ENCODE data around the gene HDAC11. TPM values are rescaled to one million over a fixed set of nuclear protein-coding genes. Genes with fewer than 3 reads are reported as not detected.
A peak's percentile ranks its signal among the peaks of the same experiment; 100 is the strongest.
"Not testable (repeated sequence)": the region's sequence is repeated elsewhere in the genome, so short reads cannot be mapped to it uniquely, and the experiment has no call there.

The HDAC11 gene
- total and polyA plus RNA-seq, 9 of the 15 experiments (the other 6 are each of a cell fraction or from before 2014, with no cell fraction given): 0.60 to 6.0 (median 4.5) TPM

- CTCF ChIA-PET (ENCODE audit: low intra/inter-chr PET ratio): no interaction called here
- Histone ChIP-seq H2AFZ (ENCODE audit: low read depth, low read length) (no peak overlapping the region), H3K9me3 (replicated peaks; ENCODE audit: control insufficient read depth, insufficient read depth, low read depth, low read length) (no peaks in the 10 kb centered on the region)
Observed at GRCh38 chr3:13521309-13521708, 41.2 kb downstream of the HDAC11 start.

GRCh38 chr3:13521749-13522148, 41.6 kb downstream of the HDAC11 start:
- 20% methylated on average over 2 of the region's 2 CpGs for WGBS (ENCODE audit: insufficient coverage, low coverage, missing lambda C conversion rate)
- H3K4me2 ChIP-seq (ENCODE audit: insufficient read depth, low read length); H3K9me3 ChIP-seq (replicated peaks; ENCODE audit: control insufficient read depth, insufficient read depth, low read depth, low read length); POLR2A ChIA-PET; H3K79me2 ChIP-seq (ENCODE audit: control insufficient read depth, insufficient read depth, low read length); H4K20me1 ChIP-seq (replicated peaks; ENCODE audit: control insufficient read depth, insufficient read depth, low read length); FAIRE-seq; H3K36me3 ChIP-seq (ENCODE audit: control insufficient read depth, insufficient read depth, low read length); in situ Hi-C loops (cut with MboI); H3K9me1 ChIP-seq (ENCODE audit: control insufficient read depth, insufficient read depth, low read length); H3K4me3 ChIP-seq; H3K27ac ChIP-seq (ENCODE audit: extremely low read depth, low read depth, low read length); CTCF ChIA-PET (ENCODE audit: low intra/inter-chr PET ratio); H2AFZ ChIP-seq (ENCODE audit: low read depth, low read length); BruUV-seq (replicated peaks); intact Hi-C loops (cut with micrococcal nuclease); DNase-seq (ENCODE audit: extremely low read depth in 1 of 4, low spot score in 3 of 4); ATAC-seq; H3K9ac ChIP-seq (ENCODE audit: insufficient read depth in 1 of 2, low read depth in 2 of 2, low read length in 2 of 2): not testable (repeated sequence)
- Histone ChIP-seq H3K27me3 (ENCODE audit: control insufficient read depth in 2 of 2, insufficient read depth in 2 of 2, low read length in 2 of 2) (peaks cover 43 to 62% of the 10 kb centered on the region in 2 experiments), H3K4me1 (replicated peaks in 1 of 2; ENCODE audit: control insufficient read depth in 2 of 2, insufficient read depth in 2 of 2, low read length in 2 of 2) (peaks cover 0 to 18% of the 10 kb centered on the region in 2 experiments; a peak in 2 of 5 replicates)
- peak; percentile 4 for TF ChIP-seq ZFP36 (IDR thresholded peaks at IDR 0.05; ENCODE audit: low read depth, low read length, partially characterized antibody)
- TF ChIP-seq ZNF766 (CRISPR knock-in tag; conservative IDR thresholded peaks at IDR 0.05): peak; percentile 67
- peak; percentile 90 for TF ChIP-seq ZNF431 (CRISPR knock-in tag; IDR thresholded peaks at IDR 0.05)

More at GRCh38 chr3:13521309-13521708, 41.2 kb downstream of the HDAC11 start:
- POLR2A ChIA-PET: interaction anchor here (0.7 kb wide), 1 partner anchor 47 kb away, joined by 3 read pairs; no protein-coding TSS in a partner anchor
- Histone ChIP-seq H3K4me1 (replicated peaks in 1 of 2; ENCODE audit: control insufficient read depth in 2 of 2, insufficient read depth in 2 of 2, low read length in 2 of 2) (peaks cover 0 to 19% of the 10 kb centered on the region in 2 experiments; a peak in 2 of 5 replicates), H3K9ac (ENCODE audit: insufficient read depth in 1 of 2, low read depth in 2 of 2, low read length in 2 of 2) (no peak overlapping the region), H3K9me1 (ENCODE audit: control insufficient read depth, insufficient read depth, low read length) (no peaks in the 10 kb centered on the region), H4K20me1 (replicated peaks; ENCODE audit: control insufficient read depth, insufficient read depth, low read length) (no peaks in the 10 kb centered on the region; the same call in 1 of the 2 replicates), H3K27me3 (ENCODE audit: control insufficient read depth in 2 of 2, insufficient read depth in 2 of 2, low read length in 2 of 2) (peaks cover 43 to 62% of the 10 kb centered on the region in 2 experiments), H3K36me3 (ENCODE audit: control insufficient read depth, insufficient read depth, low read length) (no peaks in the 10 kb centered on the region), H3K79me2 (ENCODE audit: control insufficient read depth, insufficient read depth, low read length) (no peaks in the 10 kb centered on the region), H3K4me2 (ENCODE audit: insufficient read depth, low read length) (no peak overlapping the region), H3K27ac (ENCODE audit: extremely low read depth, low read depth, low read length) (no peak overlapping the region), H3K4me3 (no peak overlapping the region)
- FAIRE-seq (no peak), DNase-seq (ENCODE audit: extremely low read depth in 1 of 4, low spot score in 3 of 4) (no peak), ATAC-seq (no peak)
- no peak for TF ChIP-seq KLF1 (tag; IDR thresholded peaks at IDR 0.05)
- no peak for TF ChIP-seq BHLHE40 (IDR thresholded peaks at IDR 0.05; ENCODE audit: low read length)
- no peak for TF ChIP-seq FOXJ2 (tag; IDR thresholded peaks at IDR 0.05)
- TF ChIP-seq ZNF830 (CRISPR knock-in tag; IDR thresholded peaks at IDR 0.05): no peak
- no peak for TF ChIP-seq SIRT6 (IDR thresholded peaks at IDR 0.05; ENCODE audit: low read depth, low read length)
- peak; percentile 66 for TF ChIP-seq ZNF146 (CRISPR knock-in tag; IDR thresholded peaks at IDR 0.05; ENCODE audit: unreplicated experiment)
- no TSS peak for BruUV-seq (replicated peaks)
- in situ Hi-C loops (cut with MboI) (no loop called here), intact Hi-C loops (cut with micrococcal nuclease) (no loop called here)
- WGBS (ENCODE audit: insufficient coverage, low coverage, missing lambda C conversion rate): 3% methylated on average over 6 of the region's 6 CpGs

Measured in K562 (cell line).